Measurements from ENCODE around the gene MCM3AP. TPM values are rescaled to one million over a fixed set of nuclear protein-coding genes. Genes with fewer than 3 reads are reported as not detected.

Gene MCM3AP
- total RNA-seq, 1 experiment from 2014 or later: 88.4 TPM

GRCh38 chr21:46284733-46285132 is 678 bp downstream of the MCM3AP start:
- Histone ChIP-seq H3K27ac (ENCODE audit: low read depth, low read length) (peak overlapping the region; percentile 95; the same call in 1 of the 2 replicates), H3K79me2 (ENCODE audit: insufficient read depth, low read length) (peaks cover 68% of the 10 kb centered on the region), H3K9me3 (ENCODE audit: control insufficient read depth in 1 of 2, insufficient read depth in 1 of 2, low read depth in 1 of 2, low read length in 2 of 2) (no peaks in the 10 kb centered on the region), H3K9me2 (ENCODE audit: insufficient read depth) (no peaks in the 10 kb centered on the region), H3K4me2 (ENCODE audit: low read length) (peak overlapping the region; percentile 96), H3K36me3 (ENCODE audit: control insufficient read depth in 1 of 2, insufficient read depth in 2 of 2, low read length in 2 of 2) (peaks cover 30 to 34% of the 10 kb centered on the region in 2 experiments; a peak in 3 of 4 replicates), H3K4me3 (replicated peaks in 1 of 2; ENCODE audit: low read depth in 1 of 2, low read length in 2 of 2) (peak overlapping the region; percentile 72 to 100), H2AFZ (ENCODE audit: low read depth, low read length, poor library complexity, severe bottlenecking) (no peak overlapping the region), H4K20me1 (ENCODE audit: insufficient read depth) (no peaks in the 10 kb centered on the region), H3K4me1 (ENCODE audit: control insufficient read depth in 1 of 2, insufficient read depth in 2 of 2, low read length in 2 of 2) (peaks cover 11 to 17% of the 10 kb centered on the region in 2 experiments), H3K27me3 (ENCODE audit: insufficient read depth, low read length) (no peaks in the 10 kb centered on the region), H3K9ac (ENCODE audit: low read length) (peak overlapping the region; percentile 94; the same call in 1 of the 2 replicates)
- RAD21 ChIA-PET (ENCODE audit: low non-redundant PET in 1 of 2, low total read pairs in 2 of 2, uncharacterized antibody in 2 of 2, unreplicated experiment in 2 of 2): no interaction called here
- POLR2A ChIA-PET: no interaction called here
- DNase-seq (ENCODE audit: low read depth, low spot score) (no peak), ATAC-seq (no peak)
- BruUV-seq (replicated peaks): no TSS peak
- no peak for TF ChIP-seq REST (IDR thresholded peaks at IDR 0.05; ENCODE audit: low read depth)
- no peak for TF ChIP-seq POLR2A (IDR thresholded peaks at IDR 0.05; ENCODE audit: borderline replicate concordance, extremely low read depth, insufficient read depth, insufficient read length)
- TF ChIP-seq ATF3 (IDR thresholded peaks at IDR 0.05): no peak
- TF ChIP-seq ELF1 (IDR thresholded peaks at IDR 0.05; ENCODE audit: borderline replicate concordance, low read depth): no peak
- TF ChIP-seq CBX3 (IDR thresholded peaks at IDR 0.05; ENCODE audit: low read depth): no peak
- TF ChIP-seq ZFX (IDR thresholded peaks at IDR 0.05): no peak
- TF ChIP-seq EZH2 (IDR thresholded peaks at IDR 0.05): no peak
- TF ChIP-seq ZBTB33 (IDR thresholded peaks at IDR 0.05; ENCODE audit: extremely low read depth, insufficient replicate concordance, low read length): no peak
- TF ChIP-seq JUND (IDR thresholded peaks at IDR 0.05): no peak
- no peak for TF ChIP-seq TCF7L2 (IDR thresholded peaks at IDR 0.05; ENCODE audit: borderline replicate concordance, extremely low read depth, insufficient read depth, insufficient read length)
- TF ChIP-seq CEBPB (IDR thresholded peaks at IDR 0.05; ENCODE audit: low read depth): no peak
- intact Hi-C loops (cut with micrococcal nuclease): loop anchor here (10.0 kb wide), 1 partner anchor 140 kb away; no protein-coding TSS in a partner anchor
- CTCF ChIA-PET: no interaction called here
